ENCODE measurements around the gene SND1.

GRCh38 chr7:127713758-127714157 is 61.8 kb downstream of the SND1 start:
- no peak for TF ChIP-seq CTCF (conservative IDR thresholded peaks at IDR 0.05; ENCODE audit: low read depth, low read length)
- no peak for TF ChIP-seq POLR2A (IDR thresholded peaks at IDR 0.05; ENCODE audit: low read depth, low read length)
- TF ChIP-seq RAD21 (IDR thresholded peaks at IDR 0.05; ENCODE audit: low read length), result no peak
- TF ChIP-seq USF2 (IDR thresholded peaks at IDR 0.05; ENCODE audit: low read depth, low read length), result no peak
- TF ChIP-seq SMC3 (IDR thresholded peaks at IDR 0.05; ENCODE audit: low read depth, low read length), result no peak
- TF ChIP-seq ELK1 (IDR thresholded peaks at IDR 0.05; ENCODE audit: borderline replicate concordance, low read depth, low read length), result no peak
- no peak for TF ChIP-seq CEBPB (IDR thresholded peaks at IDR 0.05; ENCODE audit: low read depth, low read length)
- no peak for TF ChIP-seq RFX5 (IDR thresholded peaks at IDR 0.05; ENCODE audit: low read depth, low read length)
